Frontal cortex (tissue), 4 donors: ENCODE results near the gene TSEN34. TPM values are rescaled to one million over a fixed set of nuclear protein-coding genes. Genes with fewer than 3 reads are reported as not detected.
A peak's percentile ranks its signal among the peaks of the same experiment; 100 is the strongest.
"Not testable (repeated sequence)": the region's sequence is repeated elsewhere in the genome, so short reads cannot be mapped to it uniquely, and the experiment has no call there.

Source experiments
- DNase-seq, 2 donors: peaks; one replicate each; pipeline ENCODE4 v3.0.0; 2012; ENCODE audit warnings: low spot score in 2 of 2
- FAIRE-seq: peaks from 2 replicates; lab custom pipeline; 2012; peaks lifted over from hg19 to GRCh38; lab: Jason Lieb, UNC
- total RNA-seq: library from RNA; depleted of rRNA; stranded (reverse); fragments of >200 nt; gene quantifications from one replicate; pipeline ENCODE4 v1.2.3, GENCODE V29; 2014
- donor health status: control.
- donor health status: control.
- donor health status: control.

TSEN34 gene
- total RNA-seq, 1 donor from 2014 or later = 33.4 TPM

- DNase-seq, FAIRE-seq: not testable (repeated sequence)
Measured at GRCh38 chr19:54223277-54223936, 32.3 kb downstream of the TSEN34 start.

- FAIRE-seq, DNase-seq: not testable (repeated sequence)
Measured at GRCh38 chr19:54223937-54224281, 32.8 kb downstream of the TSEN34 start.

GRCh38 chr19:54224619-54225018 is 33.5 kb downstream of the TSEN34 start:
- FAIRE-seq, DNase-seq: not testable (repeated sequence)

DNA sequence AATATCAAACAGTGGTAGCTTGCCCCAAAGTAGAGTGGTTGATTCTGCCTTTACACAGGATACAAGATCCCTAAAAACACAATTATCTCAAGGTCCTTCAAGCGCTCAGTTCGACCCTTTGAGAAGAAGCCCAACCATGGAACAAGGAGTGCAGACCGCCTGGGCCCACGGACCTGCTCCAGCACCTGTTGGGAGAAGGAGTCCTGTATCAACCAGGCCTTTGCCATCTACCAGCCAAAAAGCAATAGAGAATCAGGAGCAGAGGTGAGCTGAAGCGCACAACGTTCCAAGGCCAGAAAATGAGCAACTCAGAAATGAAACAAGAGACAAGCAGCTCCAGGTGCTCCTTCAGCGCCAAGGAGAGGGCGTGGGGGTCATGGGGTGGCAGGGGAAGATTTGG is 38.0 kb downstream of the TSEN34 start:
- FAIRE-seq = no peak

GRCh38 chr19:54230031-54230430 is 38.9 kb downstream of the TSEN34 start:
- DNase-seq = no peak
- no peak for FAIRE-seq

More for the DNA sequence above, 38.0 kb downstream of the TSEN34 start:
- DNase-seq = no peak

GRCh38 chr19:54231077-54231931 is 40.2 kb downstream of the TSEN34 start:
- DNase-seq (peak; percentile 63 to 73), FAIRE-seq (no peak)

DNA sequence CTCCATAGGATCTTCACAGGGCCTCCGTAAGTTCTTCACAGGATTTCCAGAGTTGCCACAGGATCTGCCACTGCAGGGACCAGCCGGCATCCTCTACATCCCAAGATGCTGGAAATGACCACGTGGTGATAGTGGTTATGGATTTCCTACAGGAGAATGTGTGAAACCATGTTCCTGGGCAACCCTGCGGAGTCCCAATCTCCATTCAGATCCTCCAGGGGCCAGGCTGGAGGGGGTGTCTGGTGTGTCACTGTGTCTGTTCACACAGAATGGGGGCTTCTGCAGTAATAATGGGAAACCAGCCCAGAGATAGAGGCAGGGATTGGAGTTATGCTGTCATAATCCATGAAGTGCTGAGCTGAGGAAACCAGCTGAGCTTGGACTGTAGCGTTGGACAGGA is 42.8 kb downstream of the TSEN34 start:
- DNase-seq = no peak
- no peak for FAIRE-seq

DNA sequence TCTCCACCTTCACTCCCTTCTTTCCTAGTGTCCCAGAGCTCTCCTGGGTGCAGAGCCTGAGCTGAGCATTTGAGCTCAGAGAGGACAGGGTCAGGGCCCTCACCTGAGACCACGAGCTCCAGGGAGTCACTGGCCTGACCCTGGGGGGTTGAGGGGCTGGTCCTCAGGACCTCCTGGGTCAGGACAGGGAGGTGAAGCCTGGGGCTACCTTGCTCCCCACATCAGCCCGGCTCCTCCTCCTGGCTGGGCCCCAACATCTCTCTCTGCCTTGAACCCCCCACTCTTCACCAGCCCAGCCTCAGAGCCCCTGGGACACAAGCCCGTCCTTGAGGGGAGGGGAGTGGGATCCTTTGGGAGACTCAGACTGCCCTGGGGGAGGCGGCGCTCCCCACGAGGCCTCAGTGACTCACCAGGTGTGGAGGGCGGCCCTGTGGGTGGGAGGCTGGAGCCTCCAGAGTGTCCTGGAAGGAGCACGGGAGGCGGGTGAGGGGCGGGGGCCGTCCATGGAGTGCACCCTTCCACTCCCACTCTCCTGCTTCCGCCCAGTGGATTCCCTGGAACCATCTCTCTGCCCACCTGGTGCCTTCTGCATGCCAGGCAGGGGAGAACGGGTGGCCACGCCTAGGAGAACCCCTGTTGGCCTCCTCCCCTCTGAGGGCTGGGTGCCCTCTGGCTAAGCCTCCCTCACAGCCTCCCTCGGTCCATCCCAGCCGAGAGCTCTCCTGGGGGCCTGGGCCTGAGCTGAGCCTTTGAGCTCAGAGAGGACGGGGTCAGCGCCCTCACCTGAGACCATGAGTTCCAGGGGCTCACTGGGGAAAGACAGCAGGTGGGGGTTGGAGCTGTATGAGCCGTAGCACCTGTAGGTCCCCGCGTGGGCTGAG is 48.6 kb downstream of the TSEN34 start:
- not testable (repeated sequence) for FAIRE-seq

GRCh38 chr19:54240372-54241336 is 49.5 kb downstream of the TSEN34 start:
- not testable (repeated sequence) for FAIRE-seq, DNase-seq

More for the DNA sequence above, 48.6 kb downstream of the TSEN34 start:
- not testable (repeated sequence) for DNase-seq

GRCh38 chr19:54242234-54242633 is 51.1 kb downstream of the TSEN34 start:
- DNase-seq, FAIRE-seq: not testable (repeated sequence)

GRCh38 chr19:54242646-54243045 is 51.5 kb downstream of the TSEN34 start, which contains the start of gene LILRA6:
LILRA6 (minus strand) TSS chr19:54242790.
- DNase-seq, FAIRE-seq: not testable (repeated sequence)

GRCh38 chr19:54243809-54244208 is 52.7 kb downstream of the TSEN34 start:
- FAIRE-seq = not testable (repeated sequence)

More at GRCh38 chr19:54243809-54244208, 52.7 kb downstream of the TSEN34 start:
- DNase-seq = not testable (repeated sequence)

Other genes with a start within 250 kb of the TSEN34 start
- 4.1 TPM for gene CACNG8, start 228.4 kb upstream of the TSEN34 start, total RNA-seq
- under 0.01 TPM for gene CACNG6, start 199.7 kb upstream of the TSEN34 start, total RNA-seq
- gene VSTM1, start 127.4 kb upstream of the TSEN34 start, total RNA-seq = not detected
- not detected for gene TARM1, start 109.9 kb upstream of the TSEN34 start, total RNA-seq
- gene OSCAR, start 90.5 kb upstream of the TSEN34 start, total RNA-seq = not detected
- 9.4 TPM for gene NDUFA3, start 88.5 kb upstream of the TSEN34 start, total RNA-seq
- 6.5 TPM for gene TFPT, start 75.7 kb upstream of the TSEN34 start, total RNA-seq
- 25.3 TPM for gene PRPF31, start 75.6 kb upstream of the TSEN34 start, total RNA-seq
- 3.7 TPM for gene CNOT3, start 53.5 kb upstream of the TSEN34 start, total RNA-seq
- 7.3 TPM for gene LENG1, start 31.6 kb upstream of the TSEN34 start, total RNA-seq
- gene TMC4, start 18.1 kb upstream of the TSEN34 start, total RNA-seq = not detected
- 18.3 TPM for gene MBOAT7, start 1.7 kb upstream of the TSEN34 start, total RNA-seq
- 2,066 TPM for gene RPS9, start 9.6 kb downstream of the TSEN34 start, total RNA-seq
- gene LILRB3, start 31.7 kb downstream of the TSEN34 start, total RNA-seq = not detected
- gene LILRA6, start 51.5 kb downstream of the TSEN34 start, total RNA-seq = under 0.01 TPM
- under 0.01 TPM for gene LILRB5, start 66.0 kb downstream of the TSEN34 start, total RNA-seq
- not detected for gene LILRB2, start 89.8 kb downstream of the TSEN34 start, total RNA-seq
- gene LILRA5, start 121.9 kb downstream of the TSEN34 start, total RNA-seq = 0.82 TPM
- gene LILRA4, start 147.9 kb downstream of the TSEN34 start, total RNA-seq = under 0.01 TPM
- 1.6 TPM for gene LAIR1, start 173.6 kb downstream of the TSEN34 start, total RNA-seq
- 65.2 TPM for gene TTYH1, start 224.2 kb downstream of the TSEN34 start, total RNA-seq